ENCODE measurements around the gene HIGD2B.

The HIGD2B gene, protein sequence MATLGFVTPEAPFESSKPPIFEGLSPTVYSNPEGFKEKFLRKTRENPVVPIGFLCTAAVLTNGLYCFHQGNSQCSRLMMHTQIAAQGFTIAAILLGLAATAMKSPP

DNA sequence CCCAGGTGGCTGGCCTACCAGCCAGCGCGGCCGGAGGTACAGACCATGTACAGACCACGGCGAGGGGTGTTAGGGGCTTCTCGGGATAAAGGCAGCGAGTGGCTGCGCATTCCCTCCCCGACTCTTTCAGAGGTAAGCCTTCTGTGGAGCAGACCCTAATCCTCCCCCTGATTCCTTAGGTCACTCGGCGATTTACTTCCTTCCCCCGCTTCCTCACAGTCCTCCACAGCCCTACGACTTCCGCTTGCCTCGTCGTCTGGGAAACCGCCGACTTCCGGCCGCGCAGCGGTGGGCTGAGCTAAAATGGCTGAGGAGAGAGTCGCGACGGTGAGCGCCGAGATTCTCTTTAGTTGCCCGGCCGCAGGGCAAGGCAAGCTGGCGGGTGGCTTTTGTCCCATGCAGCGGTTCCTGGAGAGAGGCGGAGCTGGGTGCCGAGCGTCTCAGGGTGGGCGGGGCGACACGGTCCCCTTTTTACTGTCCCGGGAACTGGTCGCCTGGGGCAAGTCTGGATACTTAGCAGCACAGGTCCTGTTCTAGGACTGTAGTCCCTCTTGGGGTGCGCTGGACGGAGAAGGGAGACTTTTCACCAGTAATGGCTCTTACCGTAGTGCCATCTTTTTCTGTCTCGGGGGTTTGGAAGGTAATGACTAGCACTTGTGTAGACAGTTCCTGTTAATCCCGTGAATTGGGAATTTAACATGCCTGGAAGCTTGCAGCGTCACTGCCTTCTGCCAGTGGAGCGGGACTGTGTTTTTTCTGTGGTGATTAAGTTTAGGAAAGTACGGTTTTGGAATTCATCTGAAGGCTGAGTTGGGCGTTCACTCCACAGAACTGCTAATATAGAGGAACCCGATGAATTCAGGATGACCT, at the start of gene HIGD2B, which contains the start of gene BBS4:
Gene HIGD2B (minus strand): TSS at position 258 of the 870 bp plus-strand sequence. CDS start 9,808 bp downstream, outside the sequence.
Gene BBS4 (plus strand): TSS at position 283 of the 870 bp plus-strand sequence. CDS start 21 bp downstream, at position 304.
- Histone ChIP-seq H4K20me1 (ENCODE audit: insufficient read depth, low read length) (no peaks in the 10 kb centered on the region), H3K4me3 (ENCODE audit: low read depth, low read length, poor library complexity, severe bottlenecking) (peak within 1 kb of the TSS; percentile 76), H3K27me3 (ENCODE audit: insufficient read depth, low read length) (no peaks in the 10 kb centered on the region), H3K36me3 (ENCODE audit: insufficient read depth, low read length) (no peaks in the 10 kb centered on the region), H3F3A (ENCODE audit: insufficient read depth, low read length) (peaks cover 5% of the 10 kb centered on the region; the same call in 1 of the 2 replicates), H3K9me2 (ENCODE audit: low read depth, low read length) (no peaks in the 10 kb centered on the region), H3K9me3 (ENCODE audit: low read length) (no peaks in the 10 kb centered on the region), H3K4me1 (ENCODE audit: insufficient read depth, low read length, severe bottlenecking) (peaks cover 34% of the 10 kb centered on the region), H3K27ac (ENCODE audit: low read depth, low read length, poor library complexity, severe bottlenecking) (peak within 1 kb of the TSS; percentile 86), H3K79me2 (ENCODE audit: insufficient read depth, low read length) (no peaks in the 10 kb centered on the region), H2AFZ (ENCODE audit: low read length) (0 out of 2 replicates have a peak within 1 kb of the TSS, but pooled peaks have one; percentile 6), H3K9ac (ENCODE audit: low read length) (peak within 1 kb of the TSS; percentile 77), H3K4me2 (ENCODE audit: low read length) (peak within 1 kb of the TSS; percentile 81)
- no peak for TF ChIP-seq EZH2 (IDR thresholded peaks at IDR 0.05; ENCODE audit: borderline replicate concordance, low read length)
- TF ChIP-seq, protein P1, sequence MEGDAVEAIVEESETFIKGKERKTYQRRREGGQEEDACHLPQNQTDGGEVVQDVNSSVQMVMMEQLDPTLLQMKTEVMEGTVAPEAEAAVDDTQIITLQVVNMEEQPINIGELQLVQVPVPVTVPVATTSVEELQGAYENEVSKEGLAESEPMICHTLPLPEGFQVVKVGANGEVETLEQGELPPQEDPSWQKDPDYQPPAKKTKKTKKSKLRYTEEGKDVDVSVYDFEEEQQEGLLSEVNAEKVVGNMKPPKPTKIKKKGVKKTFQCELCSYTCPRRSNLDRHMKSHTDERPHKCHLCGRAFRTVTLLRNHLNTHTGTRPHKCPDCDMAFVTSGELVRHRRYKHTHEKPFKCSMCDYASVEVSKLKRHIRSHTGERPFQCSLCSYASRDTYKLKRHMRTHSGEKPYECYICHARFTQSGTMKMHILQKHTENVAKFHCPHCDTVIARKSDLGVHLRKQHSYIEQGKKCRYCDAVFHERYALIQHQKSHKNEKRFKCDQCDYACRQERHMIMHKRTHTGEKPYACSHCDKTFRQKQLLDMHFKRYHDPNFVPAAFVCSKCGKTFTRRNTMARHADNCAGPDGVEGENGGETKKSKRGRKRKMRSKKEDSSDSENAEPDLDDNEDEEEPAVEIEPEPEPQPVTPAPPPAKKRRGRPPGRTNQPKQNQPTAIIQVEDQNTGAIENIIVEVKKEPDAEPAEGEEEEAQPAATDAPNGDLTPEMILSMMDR (IDR thresholded peaks at IDR 0.05; ENCODE audit: low read length), result no peak

DNA sequence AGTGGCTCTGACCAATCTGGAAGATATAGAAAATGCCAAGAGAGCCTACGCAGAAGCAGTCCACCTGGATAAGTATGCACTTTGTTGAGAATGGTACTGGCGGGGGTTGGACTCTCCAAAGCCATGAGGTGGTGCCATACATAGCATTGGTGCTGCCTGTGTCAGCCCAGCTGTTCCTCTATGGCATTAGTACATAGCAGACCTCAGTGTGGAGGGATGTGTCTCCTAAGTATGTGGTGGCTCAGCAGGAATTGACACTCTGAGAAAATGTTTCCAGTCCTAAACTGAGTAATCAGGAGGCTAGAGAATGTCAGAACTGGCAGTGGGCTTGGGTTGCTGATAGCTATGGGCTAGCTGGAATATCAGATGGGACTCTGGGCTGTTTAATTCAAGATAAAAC, 49.1 kb upstream of the HIGD2B start:
- Histone ChIP-seq H3K4me1 (ENCODE audit: insufficient read depth, low read length, severe bottlenecking) (peaks cover 2% of the 10 kb centered on the region), H3K9ac (ENCODE audit: low read length) (no peak overlapping the region), H3K79me2 (ENCODE audit: insufficient read depth, low read length) (no peaks in the 10 kb centered on the region), H2AFZ (ENCODE audit: low read length) (no peak overlapping the region), H3K4me2 (ENCODE audit: low read length) (no peak overlapping the region), H3K27me3 (ENCODE audit: insufficient read depth, low read length) (no peaks in the 10 kb centered on the region), H3K27ac (ENCODE audit: low read depth, low read length, poor library complexity, severe bottlenecking) (no peak overlapping the region), H4K20me1 (ENCODE audit: insufficient read depth, low read length) (no peaks in the 10 kb centered on the region), H3K36me3 (ENCODE audit: insufficient read depth, low read length) (peaks cover 82% of the 10 kb centered on the region), H3K9me3 (ENCODE audit: low read length) (no peaks in the 10 kb centered on the region), H3K4me3 (ENCODE audit: low read depth, low read length, poor library complexity, severe bottlenecking) (no peak overlapping the region), H3K9me2 (ENCODE audit: low read depth, low read length) (no peaks in the 10 kb centered on the region), H3F3A (ENCODE audit: insufficient read depth, low read length) (no peaks in the 10 kb centered on the region)
- TF ChIP-seq, protein P1 (IDR thresholded peaks at IDR 0.05; ENCODE audit: low read length), result no peak
- no peak for TF ChIP-seq EZH2 (IDR thresholded peaks at IDR 0.05; ENCODE audit: borderline replicate concordance, low read length)

DNA sequence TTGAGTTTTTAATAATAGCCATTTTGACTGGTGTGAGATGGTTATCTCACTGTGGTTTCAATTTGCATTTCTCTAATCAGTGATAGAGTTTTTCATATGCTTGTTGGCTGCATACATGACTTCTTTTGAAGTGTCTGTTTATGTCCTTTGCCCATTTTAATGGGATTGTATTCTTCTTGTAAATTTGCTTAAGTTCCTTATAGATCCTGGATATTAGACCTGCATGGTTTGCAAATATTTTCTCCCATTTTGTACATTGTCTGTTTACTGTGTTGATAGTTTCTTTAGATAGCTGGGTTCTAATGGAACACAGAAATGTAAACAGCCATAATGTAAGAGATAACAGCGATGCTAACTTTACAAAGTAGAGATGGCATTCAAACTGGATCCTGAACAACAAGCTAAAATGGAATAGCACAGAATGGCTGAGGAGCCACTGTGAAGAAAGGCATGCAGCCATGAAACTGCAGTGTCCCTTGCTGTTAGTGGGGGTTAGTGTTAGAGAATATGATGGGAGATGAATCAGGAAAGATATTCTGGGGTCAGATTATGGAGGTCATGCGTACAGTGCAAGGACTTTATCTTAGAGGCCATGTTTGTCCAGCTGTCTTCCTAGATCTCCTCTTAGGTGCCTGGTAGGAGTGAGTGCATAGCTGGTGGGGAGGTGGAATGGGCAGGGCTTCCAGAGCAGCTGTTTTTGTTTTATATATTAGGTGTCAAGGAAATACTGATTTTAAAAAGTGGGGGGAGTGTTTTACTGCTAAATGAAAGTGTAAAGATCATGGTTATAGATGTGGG, 48.2 kb upstream of the HIGD2B start:
- Histone ChIP-seq H3K27me3 (ENCODE audit: insufficient read depth, low read length) (no peaks in the 10 kb centered on the region), H3K4me1 (ENCODE audit: insufficient read depth, low read length, severe bottlenecking) (no peaks in the 10 kb centered on the region), H2AFZ (ENCODE audit: low read length) (no peak overlapping the region), H3K9me3 (ENCODE audit: low read length) (no peaks in the 10 kb centered on the region), H3K4me3 (ENCODE audit: low read depth, low read length, poor library complexity, severe bottlenecking) (no peak overlapping the region), H3F3A (ENCODE audit: insufficient read depth, low read length) (no peaks in the 10 kb centered on the region), H3K9me2 (ENCODE audit: low read depth, low read length) (no peaks in the 10 kb centered on the region), H3K27ac (ENCODE audit: low read depth, low read length, poor library complexity, severe bottlenecking) (no peak overlapping the region), H3K9ac (ENCODE audit: low read length) (no peak overlapping the region), H3K79me2 (ENCODE audit: insufficient read depth, low read length) (no peaks in the 10 kb centered on the region), H4K20me1 (ENCODE audit: insufficient read depth, low read length) (no peaks in the 10 kb centered on the region), H3K4me2 (ENCODE audit: low read length) (no peak overlapping the region), H3K36me3 (ENCODE audit: insufficient read depth, low read length) (peaks cover 72% of the 10 kb centered on the region)
- TF ChIP-seq EZH2 (IDR thresholded peaks at IDR 0.05; ENCODE audit: borderline replicate concordance, low read length), result no peak
- TF ChIP-seq, protein P1 (IDR thresholded peaks at IDR 0.05; ENCODE audit: low read length), result no peak
